ENCODE results near the gene GJB5.

The GJB5 gene

GRCh38 chr1:34774957-34775356 is 20.1 kb downstream of the GJB5 start:
- peaks cover 18% of the 10 kb centered on the region for H3K27me3 Mint-ChIP-seq (ENCODE audit: low read depth)
- no peak overlapping the region for H3K4me3 Mint-ChIP-seq
- DNase-seq (ENCODE audit: low spot score) = no peak
- H3K36me3 Mint-ChIP-seq (ENCODE audit: low read depth) = no peaks in the 10 kb centered on the region
- H3K27ac Mint-ChIP-seq = no peak overlapping the region
- no peaks in the 10 kb centered on the region for H3K9me3 Mint-ChIP-seq
- H3K4me1 Mint-ChIP-seq (ENCODE audit: low read depth) = no peaks in the 10 kb centered on the region

GRCh38 chr1:34776911-34777310 is 22.1 kb downstream of the GJB5 start:
- no peak overlapping the region for H3K27ac Mint-ChIP-seq
- H3K9me3 Mint-ChIP-seq = no peaks in the 10 kb centered on the region

GRCh38 chr1:34777519-34778321 is 22.9 kb downstream of the GJB5 start:
- no peak overlapping the region for H3K27ac Mint-ChIP-seq
- peaks cover 35% of the 10 kb centered on the region for H3K27me3 Mint-ChIP-seq (ENCODE audit: low read depth)
- DNase-seq (ENCODE audit: low spot score) = no peak
- no peaks in the 10 kb centered on the region for H3K36me3 Mint-ChIP-seq (ENCODE audit: low read depth)
- no peaks in the 10 kb centered on the region for H3K9me3 Mint-ChIP-seq
- no peak overlapping the region for H3K4me3 Mint-ChIP-seq
- H3K4me1 Mint-ChIP-seq (ENCODE audit: low read depth) = no peaks in the 10 kb centered on the region

More at GRCh38 chr1:34776911-34777310, 22.1 kb downstream of the GJB5 start:
- H3K27me3 Mint-ChIP-seq (ENCODE audit: low read depth) = peaks cover 28% of the 10 kb centered on the region
- no peak for DNase-seq (ENCODE audit: low spot score)
- no peaks in the 10 kb centered on the region for H3K36me3 Mint-ChIP-seq (ENCODE audit: low read depth)
- H3K4me3 Mint-ChIP-seq = no peak overlapping the region
- no peaks in the 10 kb centered on the region for H3K4me1 Mint-ChIP-seq (ENCODE audit: low read depth)

GRCh38 chr1:34778381-34778780 is 23.5 kb downstream of the GJB5 start:
- no peak for DNase-seq (ENCODE audit: low spot score)
- H3K27ac Mint-ChIP-seq = no peak overlapping the region
- no peaks in the 10 kb centered on the region for H3K36me3 Mint-ChIP-seq (ENCODE audit: low read depth)
- no peaks in the 10 kb centered on the region for H3K9me3 Mint-ChIP-seq
- no peak overlapping the region for H3K4me3 Mint-ChIP-seq
- H3K4me1 Mint-ChIP-seq (ENCODE audit: low read depth) = no peaks in the 10 kb centered on the region
- peaks cover 40% of the 10 kb centered on the region for H3K27me3 Mint-ChIP-seq (ENCODE audit: low read depth)

GRCh38 chr1:34779005-34779404 is 24.2 kb downstream of the GJB5 start:
- Mint-ChIP-seq H3K4me3 (no peak overlapping the region), H3K27ac (no peak overlapping the region), H3K9me3 (no peaks in the 10 kb centered on the region), H3K27me3 (ENCODE audit: low read depth) (peaks cover 42% of the 10 kb centered on the region), H3K4me1 (ENCODE audit: low read depth) (no peaks in the 10 kb centered on the region), H3K36me3 (ENCODE audit: low read depth) (no peaks in the 10 kb centered on the region)
- DNase-seq (ENCODE audit: low spot score) = no peak

GRCh38 chr1:34779526-34779925 is 24.7 kb downstream of the GJB5 start:
- no peaks in the 10 kb centered on the region for H3K36me3 Mint-ChIP-seq (ENCODE audit: low read depth)
- H3K27ac Mint-ChIP-seq = no peak overlapping the region
- peaks cover 42% of the 10 kb centered on the region for H3K27me3 Mint-ChIP-seq (ENCODE audit: low read depth)
- no peak for DNase-seq (ENCODE audit: low spot score)
- no peaks in the 10 kb centered on the region for H3K9me3 Mint-ChIP-seq
- H3K4me3 Mint-ChIP-seq = no peak overlapping the region
- H3K4me1 Mint-ChIP-seq (ENCODE audit: low read depth) = no peaks in the 10 kb centered on the region

GRCh38 chr1:34779962-34780361 is 25.1 kb downstream of the GJB5 start:
- Mint-ChIP-seq H3K4me3 (no peak overlapping the region), H3K4me1 (ENCODE audit: low read depth) (no peaks in the 10 kb centered on the region), H3K9me3 (no peaks in the 10 kb centered on the region), H3K36me3 (ENCODE audit: low read depth) (no peaks in the 10 kb centered on the region), H3K27me3 (ENCODE audit: low read depth) (peaks cover 42% of the 10 kb centered on the region), H3K27ac (no peak overlapping the region)
- DNase-seq (ENCODE audit: low spot score) = no peak

GRCh38 chr1:34780528-34780927 is 25.7 kb downstream of the GJB5 start:
- H3K36me3 Mint-ChIP-seq (ENCODE audit: low read depth) = no peaks in the 10 kb centered on the region
- DNase-seq (ENCODE audit: low spot score) = no peak
- no peaks in the 10 kb centered on the region for H3K4me1 Mint-ChIP-seq (ENCODE audit: low read depth)
- H3K9me3 Mint-ChIP-seq = no peaks in the 10 kb centered on the region
- H3K27ac Mint-ChIP-seq = no peak overlapping the region
- H3K27me3 Mint-ChIP-seq (ENCODE audit: low read depth) = peaks cover 42% of the 10 kb centered on the region
- H3K4me3 Mint-ChIP-seq = no peak overlapping the region

- DNase-seq (ENCODE audit: low spot score) = no peak
- Mint-ChIP-seq H3K4me3 (no peak within 1 kb of the TSS), H3K9me3 (no peaks in the 10 kb centered on the region), H3K27ac (no peak within 1 kb of the TSS), H3K4me1 (ENCODE audit: low read depth) (no peaks in the 10 kb centered on the region), H3K27me3 (ENCODE audit: low read depth) (peaks cover 42% of the 10 kb centered on the region), H3K36me3 (ENCODE audit: low read depth) (no peaks in the 10 kb centered on the region)
Observed at GRCh38 chr1:34781071-34781843, 26.4 kb downstream of the GJB5 start, which contains the start of gene GJB3. TSS of gene GJB3 (plus strand) at chr1:34781214. CDS start at chr1:34784763, 3,549 bp downstream.

- Mint-ChIP-seq H3K36me3 (ENCODE audit: low read depth) (no peaks in the 10 kb centered on the region), H3K9me3 (no peaks in the 10 kb centered on the region), H3K4me1 (ENCODE audit: low read depth) (no peaks in the 10 kb centered on the region), H3K4me3 (no peak overlapping the region), H3K27ac (no peak overlapping the region), H3K27me3 (ENCODE audit: low read depth) (peaks cover 42% of the 10 kb centered on the region)
- no peak for DNase-seq (ENCODE audit: low spot score)
Observed at GRCh38 chr1:34781844-34782391, 27.1 kb downstream of the GJB5 start.

- no peaks in the 10 kb centered on the region for H3K9me3 Mint-ChIP-seq
- peaks cover under 1% of the 10 kb centered on the region for H3K4me1 Mint-ChIP-seq (ENCODE audit: low read depth)
- peaks cover 29% of the 10 kb centered on the region for H3K27me3 Mint-ChIP-seq (ENCODE audit: low read depth)
- H3K4me3 Mint-ChIP-seq = no peak overlapping the region
- no peak overlapping the region for H3K27ac Mint-ChIP-seq
- no peak for DNase-seq (ENCODE audit: low spot score)
- no peaks in the 10 kb centered on the region for H3K36me3 Mint-ChIP-seq (ENCODE audit: low read depth)
Observed at GRCh38 chr1:34784751-34785221, 29.9 kb downstream of the GJB5 start.

GRCh38 chr1:34785231-34785874 is 30.5 kb downstream of the GJB5 start:
- Mint-ChIP-seq H3K9me3 (no peaks in the 10 kb centered on the region), H3K27me3 (ENCODE audit: low read depth) (peaks cover 23% of the 10 kb centered on the region), H3K36me3 (ENCODE audit: low read depth) (no peaks in the 10 kb centered on the region), H3K4me3 (no peak overlapping the region), H3K4me1 (ENCODE audit: low read depth) (peaks cover 4% of the 10 kb centered on the region), H3K27ac (no peak overlapping the region)
- no peak for DNase-seq (ENCODE audit: low spot score)

GRCh38 chr1:34785875-34786470 is 31.1 kb downstream of the GJB5 start:
- Mint-ChIP-seq H3K36me3 (ENCODE audit: low read depth) (no peaks in the 10 kb centered on the region), H3K4me3 (no peak overlapping the region), H3K27ac (no peak overlapping the region), H3K9me3 (no peaks in the 10 kb centered on the region), H3K4me1 (ENCODE audit: low read depth) (peaks cover 6% of the 10 kb centered on the region), H3K27me3 (ENCODE audit: low read depth) (peaks cover 19% of the 10 kb centered on the region)
- no peak for DNase-seq (ENCODE audit: low spot score)
